ENCODE data around the gene KREMEN1. TPM values are rescaled to one million over a fixed set of nuclear protein-coding genes. Genes with fewer than 3 reads are reported as not detected.
A peak's percentile ranks its signal among the peaks of the same experiment; 100 is the strongest.

KREMEN1 gene
- total and polyA plus RNA-seq, 9 of the 15 experiments (the other 6 are each of a cell fraction or from before 2014, with no cell fraction given) = 0.69 to 11.5 (median 4.3) TPM

GRCh38 chr22:29078869-29079207 is 6.0 kb downstream of the KREMEN1 start (continued):
- TF ChIP-seq ARID4B (CRISPR knock-in tag; IDR thresholded peaks at IDR 0.05) (no peak), NELFE (IDR thresholded peaks at IDR 0.05; ENCODE audit: insufficient read depth, insufficient read length) (no peak), THRAP3 (IDR thresholded peaks at IDR 0.05; ENCODE audit: borderline replicate concordance) (no peak), ZNF282 (CRISPR knock-in tag; IDR thresholded peaks at IDR 0.05) (no peak), MITF (IDR thresholded peaks at IDR 0.05) (no peak), CBX8 (IDR thresholded peaks at IDR 0.05; ENCODE audit: borderline replicate concordance, extremely low read depth, low read depth, low read length, poor library complexity, severe bottlenecking) (no peak), NUFIP1 (IDR thresholded peaks at IDR 0.05; ENCODE audit: partially characterized antibody) (no peak), VEZF1 (CRISPR knock-in tag; IDR thresholded peaks at IDR 0.05) (no peak), ZNF395 (CRISPR knock-in tag; IDR thresholded peaks at IDR 0.05) (peak; percentile 60; the same call in 1 of the 2 replicates), ELK3 (CRISPR knock-in tag; IDR thresholded peaks at IDR 0.05) (no peak), NR3C1 (CRISPR knock-in tag; IDR thresholded peaks at IDR 0.05) (no peak), GTF2A2 (tag; IDR thresholded peaks at IDR 0.05) (no peak), ZNF655 (CRISPR knock-in tag; IDR thresholded peaks at IDR 0.05) (no peak), NR2C2 (CRISPR knock-in tag; IDR thresholded peaks at IDR 0.05) (no peak), NR2C2 (tag; IDR thresholded peaks at IDR 0.05) (0 out of 2 replicates have a peak, but pooled peaks have one; percentile 20)
